Measurements from ENCODE around the gene SEC11C. TPM values are rescaled to one million over a fixed set of nuclear protein-coding genes. Genes with fewer than 3 reads are reported as not detected.

Gene SEC11C
- total RNA-seq, 1 experiment from 2014 or later: 50.6 TPM

GRCh38 chr18:59093668-59094067 lies 46.0 kb upstream of the SEC11C start:
- DNase-seq: no peak
- BruUV-seq (replicated peaks): no TSS peak
- CTCF ChIA-PET: no interaction called here
- Histone ChIP-seq H3K4me3 (ENCODE audit: low read length) (no peak overlapping the region), H3K36me3 (ENCODE audit: low read depth, low read length) (no peaks in the 10 kb centered on the region), H3K4me2 (ENCODE audit: low read length) (no peak overlapping the region), H3K9ac (ENCODE audit: low read length) (no peak overlapping the region), H3K27ac (ENCODE audit: low read length) (no peak overlapping the region), H2AFZ (ENCODE audit: low read length) (no peak overlapping the region), H3K79me2 (ENCODE audit: low read length) (no peaks in the 10 kb centered on the region), H3F3A (ENCODE audit: low read length, unreplicated experiment) (no peaks in the 10 kb centered on the region), H4K20me1 (ENCODE audit: low read length) (no peaks in the 10 kb centered on the region), H3K27me3 (ENCODE audit: low read length) (peaks cover 44% of the 10 kb centered on the region), H3K4me1 (ENCODE audit: insufficient read depth, low read length) (no peaks in the 10 kb centered on the region), H3K9me2 (replicated peaks; ENCODE audit: low read length) (no peaks in the 10 kb centered on the region), H3K9me3 (ENCODE audit: low read length) (no peaks in the 10 kb centered on the region)
- POLR2A ChIA-PET (ENCODE audit: unreplicated experiment): no interaction called here
- TF ChIP-seq CTCF (conservative IDR thresholded peaks at IDR 0.05; ENCODE audit: low read depth, low read length) (no peak), EZH2phosphoT487 (IDR thresholded peaks at IDR 0.05; ENCODE audit: borderline replicate concordance, low read length) (no peak), EZH2 (IDR thresholded peaks at IDR 0.05; ENCODE audit: low read length, unreplicated experiment) (no peak)
- no peak for ATAC-seq
- intact Hi-C loops (cut with micrococcal nuclease): no loop called here

GRCh38 chr18:59094569-59094968 lies 45.1 kb upstream of the SEC11C start:
- ATAC-seq (no peak), DNase-seq (no peak)
- intact Hi-C loops (cut with micrococcal nuclease): no loop called here
- no peak overlapping the region for H3K27ac ChIP-seq (ENCODE audit: low read length)
- POLR2A ChIA-PET (ENCODE audit: unreplicated experiment): interaction anchor here (0.5 kb wide), 1 partner anchor 27 kb away, joined by 3 read pairs; no protein-coding TSS in a partner anchor
- H3K9me2 ChIP-seq (replicated peaks; ENCODE audit: low read length): no peaks in the 10 kb centered on the region
- TF ChIP-seq CTCF (conservative IDR thresholded peaks at IDR 0.05; ENCODE audit: low read depth, low read length): no peak
- no peak for TF ChIP-seq EZH2phosphoT487 (IDR thresholded peaks at IDR 0.05; ENCODE audit: borderline replicate concordance, low read length)
- no peak for TF ChIP-seq EZH2 (IDR thresholded peaks at IDR 0.05; ENCODE audit: low read length, unreplicated experiment)
- no peaks in the 10 kb centered on the region for H3K36me3 ChIP-seq (ENCODE audit: low read depth, low read length)
- no TSS peak for BruUV-seq (replicated peaks)
- peaks cover 53% of the 10 kb centered on the region for H3K27me3 ChIP-seq (ENCODE audit: low read length)
- no peak overlapping the region for H3K9ac ChIP-seq (ENCODE audit: low read length)
- H4K20me1 ChIP-seq (ENCODE audit: low read length): no peaks in the 10 kb centered on the region
- no peak overlapping the region for H2AFZ ChIP-seq (ENCODE audit: low read length)
- no peaks in the 10 kb centered on the region for H3K79me2 ChIP-seq (ENCODE audit: low read length)
- CTCF ChIA-PET: no interaction called here
- H3K4me2 ChIP-seq (ENCODE audit: low read length): no peak overlapping the region
- H3K4me1 ChIP-seq (ENCODE audit: insufficient read depth, low read length): no peaks in the 10 kb centered on the region
- H3K9me3 ChIP-seq (ENCODE audit: low read length): no peaks in the 10 kb centered on the region
- no peak overlapping the region for H3K4me3 ChIP-seq (ENCODE audit: low read length)
- H3F3A ChIP-seq (ENCODE audit: low read length, unreplicated experiment): no peaks in the 10 kb centered on the region

- DNase-seq (no peak), ATAC-seq (no peak)
- no TSS peak for BruUV-seq (replicated peaks)
- Histone ChIP-seq H3K36me3 (ENCODE audit: low read depth, low read length) (no peaks in the 10 kb centered on the region), H3K4me1 (ENCODE audit: insufficient read depth, low read length) (no peaks in the 10 kb centered on the region), H3F3A (ENCODE audit: low read length, unreplicated experiment) (no peaks in the 10 kb centered on the region), H3K27ac (ENCODE audit: low read length) (no peak overlapping the region), H3K9me3 (ENCODE audit: low read length) (no peaks in the 10 kb centered on the region), H3K4me2 (ENCODE audit: low read length) (no peak overlapping the region), H3K4me3 (ENCODE audit: low read length) (no peak overlapping the region), H2AFZ (ENCODE audit: low read length) (no peak overlapping the region), H3K79me2 (ENCODE audit: low read length) (no peaks in the 10 kb centered on the region), H3K9ac (ENCODE audit: low read length) (no peak overlapping the region), H3K27me3 (ENCODE audit: low read length) (peaks cover 58% of the 10 kb centered on the region), H4K20me1 (ENCODE audit: low read length) (no peaks in the 10 kb centered on the region), H3K9me2 (replicated peaks; ENCODE audit: low read length) (no peaks in the 10 kb centered on the region)
- ChIA-PET CTCF (no interaction called here), POLR2A (ENCODE audit: unreplicated experiment) (no interaction called here)
- TF ChIP-seq EZH2 (IDR thresholded peaks at IDR 0.05; ENCODE audit: low read length, unreplicated experiment) (no peak), EZH2phosphoT487 (IDR thresholded peaks at IDR 0.05; ENCODE audit: borderline replicate concordance, low read length) (no peak), CTCF (conservative IDR thresholded peaks at IDR 0.05; ENCODE audit: low read depth, low read length) (no peak)
- intact Hi-C loops (cut with micrococcal nuclease): no loop called here
Measured at GRCh38 chr18:59096098-59096789, 43.4 kb upstream of the SEC11C start.

Data from PC-3 (cell line).